Femur (tissue), 1 donor: Measurements from ENCODE around the gene PCDH17.

ENCODE experiments used
- DNase-seq: peaks from one replicate; pipeline ENCODE4 v3.0.0-alpha.2; 2017

PCDH17 gene

GRCh38 chr13:57637515-57637914, 6.0 kb downstream of the PCDH17 start:
- no peak for DNase-seq

- DNase-seq = no peak
These were observed 6.8 kb downstream of the PCDH17 start for GRCh38 chr13:57638186-57638890.

- DNase-seq = no peak
These were observed 9.1 kb downstream of the PCDH17 start for GRCh38 chr13:57640607-57641006.

GRCh38 chr13:57641051-57641450, 9.5 kb downstream of the PCDH17 start:
- no peak for DNase-seq

- no peak for DNase-seq
These were observed 12.6 kb downstream of the PCDH17 start for GRCh38 chr13:57644106-57644505.

GRCh38 chr13:57653229-57653989, 21.9 kb downstream of the PCDH17 start:
- DNase-seq = no peak

GRCh38 chr13:57665481-57665880, 33.9 kb downstream of the PCDH17 start:
- DNase-seq = no peak

GRCh38 chr13:57666131-57666953, 34.8 kb downstream of the PCDH17 start:
- DNase-seq = no peak

- no peak for DNase-seq
These were observed 40.6 kb downstream of the PCDH17 start for GRCh38 chr13:57672168-57672567.

GRCh38 chr13:57673197-57673596, 41.7 kb downstream of the PCDH17 start:
- no peak for DNase-seq

GRCh38 chr13:57675526-57675925, 44.0 kb downstream of the PCDH17 start:
- DNase-seq = no peak

GRCh38 chr13:57680609-57681008, 49.1 kb downstream of the PCDH17 start:
- no peak for DNase-seq

GRCh38 chr13:57682128-57682716, 50.7 kb downstream of the PCDH17 start:
- no peak for DNase-seq

GRCh38 chr13:57698851-57699250, 67.3 kb downstream of the PCDH17 start:
- DNase-seq = no peak

- no peak for DNase-seq
These were observed 72.5 kb downstream of the PCDH17 start for GRCh38 chr13:57704031-57704430.

- no peak for DNase-seq
These were observed 84.8 kb downstream of the PCDH17 start for GRCh38 chr13:57716295-57716694.

GRCh38 chr13:57724486-57725272, 93.1 kb downstream of the PCDH17 start:
- no peak for DNase-seq

- DNase-seq = no peak
These were observed 93.9 kb downstream of the PCDH17 start for GRCh38 chr13:57725480-57725879.

- DNase-seq = no peak
These were observed 95.4 kb downstream of the PCDH17 start for GRCh38 chr13:57726981-57727380.

- DNase-seq = no peak
These were observed 102.8 kb downstream of the PCDH17 start for GRCh38 chr13:57734306-57734705.

GRCh38 chr13:57739089-57739488, 107.5 kb downstream of the PCDH17 start:
- DNase-seq = no peak

GRCh38 chr13:57739543-57740190, 108.1 kb downstream of the PCDH17 start:
- DNase-seq = no peak
